IMR-90 (cell line): ENCODE results near the gene HADH. TPM values are rescaled to one million over a fixed set of nuclear protein-coding genes. Genes with fewer than 3 reads are reported as not detected.

ENCODE experiments used
- ATAC-seq: fragments of 200-7000 bp; cut with Tn5 transposase; 2 replicates; pipeline ENCODE4 v1.9.1; 2020; ENCODE audit warnings: low read depth, mild to moderate bottlenecking, moderate library complexity
- BruUV-seq: library from RNA; stranded (reverse); fragments of 400-500 nt; replicated peaks from 2 replicates; lab custom pipeline; 2021; lab: Mats Ljungman, UMichigan
- CTCF ChIA-PET: fragments of 300-600 bp; formaldehyde crosslinking; extraction: SDS; loops from one replicate; lab custom pipeline; 2021; ENCODE audit warnings: antibody characterized with exemption; lab: Yijun Ruan, JAX
- POLR2A ChIA-PET: fragments of 300-600 bp; sonication (Branson Sonifier 250); formaldehyde crosslinking; loops from one replicate; lab custom pipeline; 2022; ENCODE audit warnings: antibody characterized with exemption; ENCODE audit not compliant: unreplicated experiment; lab: Charles Lee
- DNase-seq: peaks from one replicate; pipeline ENCODE4 v3.0.0; 2013
- H2AFZ ChIP-seq: replicated peaks from 2 replicates; pipeline ENCODE3; 2013; ENCODE audit warnings: low read length, mild to moderate bottlenecking; ENCODE audit not compliant: poor library complexity
- H2AK5ac ChIP-seq: 2 replicates; pipeline ENCODE4 v1.6.1; 2013; ENCODE audit warnings: low read depth, low read length, inconsistent platforms
- H2AK9ac ChIP-seq: replicated peaks from 2 replicates; pipeline ENCODE3; 2013; ENCODE audit warnings: mild to moderate bottlenecking, low read depth, low read length, moderate library complexity; ENCODE audit not compliant: poor library complexity
- H2BK120ac ChIP-seq: 2 replicates; pipeline ENCODE4 v1.6.1; 2013; ENCODE audit warnings: low read depth, low read length, inconsistent platforms
- H2BK15ac ChIP-seq: 3 replicates; pipeline ENCODE4 v1.6.1; 2013; ENCODE audit warnings: low read depth, low read length, inconsistent platforms
- H2BK20ac ChIP-seq: 2 replicates; pipeline ENCODE4 v1.6.1; 2013; ENCODE audit warnings: low read depth, mild to moderate bottlenecking, inconsistent platforms, low read length, moderate library complexity
- H2BK5ac ChIP-seq: 2 replicates; pipeline ENCODE4 v1.6.1; 2013; ENCODE audit warnings: mild to moderate bottlenecking, low read depth, low read length, inconsistent platforms; ENCODE audit not compliant: poor library complexity, severe bottlenecking
- H3K14ac ChIP-seq: replicated peaks from 2 replicates; pipeline ENCODE4 v1.6.1; 2013; ENCODE audit warnings: low read depth, low read length, inconsistent platforms
- H3K18ac ChIP-seq: 2 replicates; pipeline ENCODE4 v1.6.1; 2013; ENCODE audit warnings: low read depth, low read length, control low read depth
- H3K23ac ChIP-seq: 2 replicates; pipeline ENCODE4 v1.6.1; 2013; ENCODE audit warnings: low read depth, low read length, inconsistent platforms
- H3K27ac ChIP-seq: 2 replicates; pipeline ENCODE4 v1.5.1; 2013; ENCODE audit warnings: mild to moderate bottlenecking, control low read depth, low read length; ENCODE audit not compliant: insufficient read depth
- H3K27me3 ChIP-seq: 2 replicates; pipeline ENCODE4 v1.6.1; 2013; ENCODE audit warnings: low read length; ENCODE audit not compliant: control insufficient read depth, insufficient read depth
- H3K36me3 ChIP-seq: 2 replicates; pipeline ENCODE4 v1.6.1; 2013; ENCODE audit warnings: low read length, mixed read lengths; ENCODE audit not compliant: control insufficient read depth, insufficient read depth
- H3K4ac ChIP-seq: 2 replicates; pipeline ENCODE4 v1.6.1; 2013; ENCODE audit warnings: low read depth, low read length, inconsistent platforms
- H3K4me1 ChIP-seq: 2 replicates; pipeline ENCODE4 v1.6.1; 2013; ENCODE audit warnings: low read length, mixed read lengths; ENCODE audit not compliant: control insufficient read depth, insufficient read depth
- H3K4me2 ChIP-seq: 2 replicates; pipeline ENCODE4 v1.6.1; 2013; ENCODE audit warnings: low read depth, mild to moderate bottlenecking, control low read depth, low read length, moderate library complexity
- H3K4me3 ChIP-seq: 2 replicates; pipeline ENCODE4 v1.5.1; 2013; ENCODE audit warnings: low read depth, mild to moderate bottlenecking, control low read depth, low read length, moderate library complexity; ENCODE audit not compliant: insufficient read depth
- H3K56ac ChIP-seq: 2 replicates; pipeline ENCODE4 v1.6.1; 2013; ENCODE audit warnings: low read length, inconsistent platforms; ENCODE audit not compliant: insufficient read depth; ENCODE audit errors: extremely low read depth
- H3K79me1 ChIP-seq, 2 experiments: 2 replicates each; pipeline ENCODE4 v1.6.1; 2013; ENCODE audit warnings: low read length in 2 of 2, inconsistent platforms in 1 of 2, low read depth in 1 of 2
- H3K9ac ChIP-seq: 2 replicates; pipeline ENCODE4 v1.6.1; 2013; ENCODE audit warnings: low read depth, low read length, control low read depth
- H3K9me1 ChIP-seq: 2 replicates; pipeline ENCODE4 v1.6.1; 2013; ENCODE audit warnings: low read length, inconsistent platforms; ENCODE audit not compliant: insufficient read depth
- H3K9me3 ChIP-seq: 2 replicates; pipeline ENCODE4 v1.6.1; 2013; ENCODE audit warnings: low read length; ENCODE audit not compliant: control insufficient read depth, insufficient read depth
- H4K20me1 ChIP-seq: 2 replicates; pipeline ENCODE4 v1.6.1; 2013; ENCODE audit warnings: low read length, inconsistent platforms; ENCODE audit not compliant: insufficient read depth
- H4K5ac ChIP-seq: 2 replicates; pipeline ENCODE4 v1.6.1; 2013; ENCODE audit warnings: mild to moderate bottlenecking, low read depth, low read length, control low read depth
- H4K8ac ChIP-seq, 2 experiments: 2 replicates each; pipeline ENCODE4 v1.6.1; 2013; ENCODE audit warnings: low read depth in 2 of 2, low read length in 2 of 2, control low read depth in 1 of 2, inconsistent platforms in 1 of 2
- H4K91ac ChIP-seq: 2 replicates; pipeline ENCODE4 v1.6.1; 2013; ENCODE audit warnings: low read depth, low read length, inconsistent platforms; ENCODE audit not compliant: insufficient read depth
- BHLHE40 ChIP-seq: fragments of 150-350 bp; IDR thresholded peaks from 2 replicates; pipeline ENCODE4 v1.6.1; 2016; ENCODE audit warnings: mild to moderate bottlenecking, low read depth, low read length
- CEBPB ChIP-seq: IDR thresholded peaks from 2 replicates; pipeline ENCODE4 v1.6.1; 2012; ENCODE audit warnings: low read depth, low read length, improper control_type of control experiment
- CHD1 ChIP-seq: IDR thresholded peaks from 2 replicates; pipeline ENCODE4 v1.6.1; 2012; ENCODE audit warnings: low read depth, low read length, improper control_type of control experiment
- CTCF ChIP-seq: conservative IDR thresholded peaks from 2 replicates; pipeline ENCODE4 v1.5.1; 2012; ENCODE audit warnings: mild to moderate bottlenecking, low read depth, low read length, improper control_type of control experiment
- ELK1 ChIP-seq: fragments of 150-350 bp; IDR thresholded peaks from 2 replicates; pipeline ENCODE4 v1.6.1; 2016; ENCODE audit warnings: low read depth, mild to moderate bottlenecking, low read length, moderate library complexity, borderline replicate concordance
- FOS ChIP-seq: fragments of 150-350 bp; IDR thresholded peaks from 2 replicates; pipeline ENCODE4 v1.6.1; 2016; ENCODE audit warnings: low read depth, low read length
- MAFK ChIP-seq: IDR thresholded peaks from 2 replicates; pipeline ENCODE4 v1.6.1; 2012; ENCODE audit warnings: low read depth, low read length, improper control_type of control experiment
- MAZ ChIP-seq: IDR thresholded peaks from 2 replicates; pipeline ENCODE4 v1.6.1; 2012; ENCODE audit warnings: low read depth, mild to moderate bottlenecking, low read length, improper control_type of control experiment, moderate library complexity, borderline replicate concordance
- MXI1 ChIP-seq: IDR thresholded peaks from 2 replicates; pipeline ENCODE4 v1.6.1; 2012; ENCODE audit warnings: low read depth, mild to moderate bottlenecking, low read length, moderate library complexity, borderline replicate concordance
- NFE2L2 ChIP-seq: fragments of 150-350 bp; IDR thresholded peaks from 2 replicates; pipeline ENCODE4 v1.6.1; 2016; ENCODE audit warnings: low read depth, mild to moderate bottlenecking, low read length
- POLR2A ChIP-seq: IDR thresholded peaks from 2 replicates; pipeline ENCODE4 v1.6.1; 2012; ENCODE audit warnings: mild to moderate bottlenecking, low read depth, low read length
- RAD21 ChIP-seq: IDR thresholded peaks from 2 replicates; pipeline ENCODE4 v1.6.1; 2012; ENCODE audit warnings: low read length, improper control_type of control experiment
- RCOR1 ChIP-seq: IDR thresholded peaks from 2 replicates; pipeline ENCODE4 v1.6.1; 2012; ENCODE audit warnings: mild to moderate bottlenecking, low read length, improper control_type of control experiment; ENCODE audit not compliant: insufficient replicate concordance
- RFX5 ChIP-seq: IDR thresholded peaks from 2 replicates; pipeline ENCODE4 v1.8.0; 2012; ENCODE audit warnings: low read depth, mild to moderate bottlenecking, low read length, moderate library complexity
- SMC3 ChIP-seq: fragments of 150-350 bp; IDR thresholded peaks from 2 replicates; pipeline ENCODE4 v1.6.1; 2016; ENCODE audit warnings: low read depth, mild to moderate bottlenecking, antibody characterized with exemption, low read length, moderate library complexity
- USF2 ChIP-seq: fragments of 150-350 bp; IDR thresholded peaks from 2 replicates; pipeline ENCODE4 v1.6.1; 2017; ENCODE audit warnings: mild to moderate bottlenecking, antibody characterized with exemption, low read length, low read depth
- WGBS, 2 experiments: methylation state at CpG; one replicate each; pipeline versions ENCODE4 v1.1.5 to v1.1.7; 2013; ENCODE audit warnings: missing lambda C conversion rate in 2 of 2; ENCODE audit not compliant: insufficient read length in 1 of 2; ENCODE audit errors: extremely low coverage in 2 of 2; 5-methylcytosine and 5-hydroxymethylcytosine counted together
- dilution Hi-C: fragments of 300-500 bp; cut with HindIII; formaldehyde crosslinking; loops from one replicate; pipeline ENCODE4 v1.14.3; 2018; ENCODE audit warnings: low sequenced_read_pairs; ENCODE audit not compliant: unreplicated experiment
- in situ Hi-C: fragments of 300-500 bp; cut with MboI; formaldehyde crosslinking; loops from 3 replicates; pipeline ENCODE4 v1.14.3; 2019; ENCODE audit warnings: low sequenced_read_pairs, inconsistent platforms, mixed read lengths
- intact Hi-C: fragments of 100-400 bp; cut with micrococcal nuclease; formaldehyde crosslinking; loops from 2 replicates; pipeline ENCODE4 v1.10.0; 2022
- polyA plus RNA-seq, 3 experiments: library from polyadenylated mRNA; depleted of rRNA; stranded (reverse); fragments of >200 nt; gene quantifications; 2 replicates each; pipeline ENCODE4 v1.2.3, GENCODE V29; 2012; ENCODE audit warnings: low replicate concordance in 1 of 3
- total RNA-seq: library from RNA; depleted of rRNA; stranded (reverse); fragments of >200 nt; gene quantifications from 2 replicates; pipeline ENCODE4 v1.2.3, GENCODE V29; 2012

HADH gene
- total and polyA plus RNA-seq, 2 of the 4 experiments (the other 2 are of a cell fraction), result 6.8 to 22.6 TPM

- Histone ChIP-seq H2AK9ac (no peak overlapping the region), H4K5ac (no peak overlapping the region), H3K14ac (no peak overlapping the region), H4K91ac (no peak overlapping the region), H2BK5ac (no peak overlapping the region), H3K9me3 (no peaks in the 10 kb centered on the region), H2BK20ac (no peak overlapping the region), H2AK5ac (no peak overlapping the region), H3K27me3 (no peaks in the 10 kb centered on the region), H3K9ac (no peak overlapping the region), H3K23ac (no peak overlapping the region), H2BK15ac (no peak overlapping the region), H2BK120ac (no peak overlapping the region), H3K4ac (no peak overlapping the region), H4K20me1 (no peaks in the 10 kb centered on the region), H3K4me1 (no peaks in the 10 kb centered on the region), H2AFZ (no peak overlapping the region), H3K79me1 (no peaks in the 10 kb centered on the region), H4K8ac (no peak overlapping the region), H3K4me2 (no peak overlapping the region), H3K9me1 (no peaks in the 10 kb centered on the region), H3K36me3 (no peaks in the 10 kb centered on the region), H3K56ac (no peak overlapping the region), H3K27ac (no peak overlapping the region), H3K18ac (no peak overlapping the region), H3K4me3 (no peak overlapping the region)
- POLR2A ChIA-PET, result no interaction called here
- no CpG with 5 or more reads among the region's 4 CpGs for WGBS, 2 experiments
- CTCF ChIA-PET, result no interaction called here
- ATAC-seq (no peak), DNase-seq (no peak)
- BruUV-seq, result no TSS peak
- intact Hi-C loops (no loop called here), dilution Hi-C loops (no loop called here), in situ Hi-C loops (no loop called here)
- TF ChIP-seq POLR2A, result no peak
- no peak for TF ChIP-seq ELK1
- no peak for TF ChIP-seq USF2
- no peak for TF ChIP-seq MAZ
- TF ChIP-seq FOS, result no peak
- no peak for TF ChIP-seq CTCF
- TF ChIP-seq NFE2L2, result no peak
- no peak for TF ChIP-seq RAD21
- TF ChIP-seq MAFK, result no peak
- TF ChIP-seq RFX5, result no peak
- TF ChIP-seq CHD1, result no peak
- no peak for TF ChIP-seq MXI1
- no peak for TF ChIP-seq RCOR1
- no peak for TF ChIP-seq BHLHE40
- TF ChIP-seq CEBPB, result no peak
- no peak for TF ChIP-seq SMC3
Observed at GRCh38 chr4:107966903-107967302, 22.8 kb upstream of the HADH start.
